ENCODE measurements around the gene TP53BP1. TPM values are rescaled to one million over a fixed set of nuclear protein-coding genes. Genes with fewer than 3 reads are reported as not detected.

The TP53BP1 gene
- total and polyA plus RNA-seq, 2 of the 13 experiments (the other 11 are each of a cell fraction or from before 2014, with no cell fraction given) = 17.1 to 17.4 TPM

- TF ChIP-seq CSRNP2 (CRISPR knock-in tag; conservative IDR thresholded peaks at IDR 0.05; ENCODE audit: low read depth) = no peak
- peak; percentile 54 for TF ChIP-seq POLR2G (IDR thresholded peaks at IDR 0.05; ENCODE audit: low read depth, low read length)
- TF ChIP-seq MAFK (conservative IDR thresholded peaks at IDR 0.05 in 1 of 2, IDR thresholded peaks at IDR 0.05 in 1 of 2; ENCODE audit: low read length in 2 of 2) = no peak
- TF ChIP-seq ZZZ3 (CRISPR knock-in tag; IDR thresholded peaks at IDR 0.05; ENCODE audit: borderline replicate concordance) = no peak
- TF ChIP-seq ZSCAN31 (CRISPR knock-in tag; IDR thresholded peaks at IDR 0.05; ENCODE audit: low read depth) = no peak
- TF ChIP-seq NFE2L2 (IDR thresholded peaks at IDR 0.05; ENCODE audit: low read length) = no peak
- TF ChIP-seq, protein P1, sequence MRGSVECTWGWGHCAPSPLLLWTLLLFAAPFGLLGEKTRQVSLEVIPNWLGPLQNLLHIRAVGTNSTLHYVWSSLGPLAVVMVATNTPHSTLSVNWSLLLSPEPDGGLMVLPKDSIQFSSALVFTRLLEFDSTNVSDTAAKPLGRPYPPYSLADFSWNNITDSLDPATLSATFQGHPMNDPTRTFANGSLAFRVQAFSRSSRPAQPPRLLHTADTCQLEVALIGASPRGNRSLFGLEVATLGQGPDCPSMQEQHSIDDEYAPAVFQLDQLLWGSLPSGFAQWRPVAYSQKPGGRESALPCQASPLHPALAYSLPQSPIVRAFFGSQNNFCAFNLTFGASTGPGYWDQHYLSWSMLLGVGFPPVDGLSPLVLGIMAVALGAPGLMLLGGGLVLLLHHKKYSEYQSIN (CRISPR knock-in tag; IDR thresholded peaks at IDR 0.05; ENCODE audit: borderline replicate concordance) = no peak
- no peak for TF ChIP-seq ZNF296 (CRISPR knock-in tag; conservative IDR thresholded peaks at IDR 0.05)
- no peak for TF ChIP-seq DPF2 (CRISPR knock-in tag; IDR thresholded peaks at IDR 0.05; ENCODE audit: borderline replicate concordance, low read depth)
- no peak for TF ChIP-seq RAD21 (CRISPR knock-in tag; IDR thresholded peaks at IDR 0.05)
- no peak for TF ChIP-seq NR2F2 (IDR thresholded peaks at IDR 0.05; ENCODE audit: borderline replicate concordance, low read depth)
- peak; percentile 29; the same call in 1 of the 2 replicates for TF ChIP-seq ZNF280B (CRISPR knock-in tag; IDR thresholded peaks at IDR 0.05; ENCODE audit: borderline replicate concordance)
- no peak for TF ChIP-seq ISX (CRISPR knock-in tag; conservative IDR thresholded peaks at IDR 0.05)
- no peak for TF ChIP-seq ZNF431 (CRISPR knock-in tag; IDR thresholded peaks at IDR 0.05; ENCODE audit: borderline replicate concordance, low read depth)
- TF ChIP-seq ZNF274 (CRISPR knock-in tag; IDR thresholded peaks at IDR 0.05) = peak; percentile 43; the same call in 1 of the 2 replicates
- no peak for TF ChIP-seq ZNF331 (CRISPR knock-in tag; IDR thresholded peaks at IDR 0.05)
- TF ChIP-seq, protein P2, sequence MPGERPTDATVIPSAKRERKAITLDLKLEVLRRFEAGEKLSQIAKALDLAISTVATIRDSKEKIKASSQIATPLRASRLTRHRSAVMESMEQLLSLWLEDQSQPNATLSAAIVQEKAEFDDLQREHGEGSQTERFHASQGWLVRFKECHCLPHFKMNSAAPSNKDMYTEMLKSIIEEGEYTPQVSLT (CRISPR knock-in tag; IDR thresholded peaks at IDR 0.05; ENCODE audit: borderline replicate concordance, low read depth) = no peak
- TF ChIP-seq ZNF780A (CRISPR knock-in tag; IDR thresholded peaks at IDR 0.05) = no peak
- no peak; the same call in 1 of the 2 replicates for TF ChIP-seq IRF2 (CRISPR knock-in tag; IDR thresholded peaks at IDR 0.05)
- no peak for TF ChIP-seq FOXA3 (CRISPR knock-in tag; IDR thresholded peaks at IDR 0.05)
- TF ChIP-seq ZNF703 (CRISPR knock-in tag; IDR thresholded peaks at IDR 0.05; ENCODE audit: borderline replicate concordance) = no peak
- no peak; a peak in 1 of 4 replicates for TF ChIP-seq POLR2A (IDR thresholded peaks at IDR 0.05; ENCODE audit: insufficient read depth in 1 of 2, low read depth in 2 of 2, low read length in 2 of 2)
- no peak for TF ChIP-seq SIX4 (CRISPR knock-in tag; IDR thresholded peaks at IDR 0.05)
- no peak for TF ChIP-seq LCORL (IDR thresholded peaks at IDR 0.05)
- TF ChIP-seq LCORL (CRISPR knock-in tag; IDR thresholded peaks at IDR 0.05) = no peak
- TF ChIP-seq, protein P3, sequence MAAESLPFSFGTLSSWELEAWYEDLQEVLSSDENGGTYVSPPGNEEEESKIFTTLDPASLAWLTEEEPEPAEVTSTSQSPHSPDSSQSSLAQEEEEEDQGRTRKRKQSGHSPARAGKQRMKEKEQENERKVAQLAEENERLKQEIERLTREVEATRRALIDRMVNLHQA (CRISPR knock-in tag; IDR thresholded peaks at IDR 0.05) = no peak
Observed at GRCh38 chr15:43492673-43493601, at the start of gene TP53BP1 (continued).

Measured in HepG2 (cell line).